Umbilical cord (tissue), 2 donors: ENCODE measurements around the gene DDAH1. TPM values are rescaled to one million over a fixed set of nuclear protein-coding genes. Genes with fewer than 3 reads are reported as not detected.

Experiments
- DNase-seq: peaks from one replicate; pipeline ENCODE4 v3.0.0-alpha.2; 2015; ENCODE audit warnings: low spot score
- total RNA-seq: library from RNA; depleted of rRNA; stranded (reverse); fragments of >200 nt; gene quantifications from one replicate; pipeline ENCODE4 v1.2.3, GENCODE V29; 2014; ENCODE audit warnings: low replicate concordance; ENCODE audit not compliant: insufficient read depth

DDAH1 gene
- total RNA-seq, 1 donor from 2014 or later = 57.3 TPM

DNA sequence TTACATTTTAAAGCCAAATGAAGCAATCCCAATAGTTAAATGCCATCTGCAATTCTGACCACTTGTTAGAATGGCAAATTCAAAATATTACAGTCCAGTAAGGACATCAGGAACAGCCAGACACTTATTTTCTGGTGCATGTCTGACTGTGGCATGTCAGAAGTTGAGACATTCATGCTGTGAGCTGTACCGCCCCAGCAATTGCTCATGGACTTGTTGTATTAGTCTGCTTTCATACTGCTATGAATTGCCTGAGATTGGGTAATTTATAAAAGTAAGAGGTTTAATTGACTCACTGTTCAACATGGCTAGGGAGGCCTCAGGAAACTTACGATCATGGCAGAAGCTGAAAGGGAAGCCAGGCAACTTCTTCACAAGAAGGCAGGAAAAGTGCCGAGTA, 19.1 kb downstream of the DDAH1 start:
- DNase-seq = no peak

DNA sequence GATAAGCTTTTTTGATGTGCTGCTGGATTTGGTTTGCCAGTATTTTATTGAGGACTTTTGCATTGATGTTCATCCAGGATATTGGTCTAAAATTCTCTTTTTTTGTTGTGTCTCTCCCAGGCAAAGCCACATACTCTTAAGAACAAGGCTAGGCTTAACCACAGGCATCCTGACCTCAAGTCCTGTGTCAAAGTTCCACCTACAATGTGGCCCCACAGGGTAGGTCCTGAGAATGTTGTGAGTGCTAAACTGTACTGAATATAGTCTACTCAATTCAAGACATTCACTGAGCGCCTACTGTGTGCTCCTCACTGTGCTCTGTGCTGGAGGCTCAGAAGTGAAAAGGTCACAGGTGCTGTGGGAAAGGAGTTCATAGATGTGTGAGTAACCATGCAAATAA, 20.6 kb downstream of the DDAH1 start:
- no peak for DNase-seq

DNA sequence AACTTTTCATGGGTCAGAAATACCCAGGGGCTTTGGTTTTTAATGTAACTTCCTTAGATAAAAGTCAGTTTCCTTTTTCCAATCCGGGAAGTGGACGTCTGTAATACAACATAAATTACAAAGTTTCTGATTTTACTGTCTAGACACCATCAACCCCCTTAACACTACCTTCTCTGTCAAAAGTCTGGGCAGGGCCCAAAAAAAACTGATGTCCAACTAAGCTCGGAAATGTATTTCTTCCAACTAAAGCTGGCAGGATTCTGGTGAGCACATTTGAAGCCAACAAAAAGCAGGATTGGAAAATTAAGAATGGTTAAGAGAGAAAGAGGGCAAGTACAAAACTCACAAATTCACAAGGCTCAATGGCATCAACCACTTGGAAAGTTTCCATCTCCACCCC, 24.3 kb downstream of the DDAH1 start:
- DNase-seq = peak; percentile 79

GRCh38 chr1:85438353-85438752, 26.6 kb downstream of the DDAH1 start:
- DNase-seq = no peak

GRCh38 chr1:85437139-85437538, 27.8 kb downstream of the DDAH1 start:
- DNase-seq = no peak

- DNase-seq = no peak
These were observed 31.9 kb downstream of the DDAH1 start for GRCh38 chr1:85433096-85433495.

DNA sequence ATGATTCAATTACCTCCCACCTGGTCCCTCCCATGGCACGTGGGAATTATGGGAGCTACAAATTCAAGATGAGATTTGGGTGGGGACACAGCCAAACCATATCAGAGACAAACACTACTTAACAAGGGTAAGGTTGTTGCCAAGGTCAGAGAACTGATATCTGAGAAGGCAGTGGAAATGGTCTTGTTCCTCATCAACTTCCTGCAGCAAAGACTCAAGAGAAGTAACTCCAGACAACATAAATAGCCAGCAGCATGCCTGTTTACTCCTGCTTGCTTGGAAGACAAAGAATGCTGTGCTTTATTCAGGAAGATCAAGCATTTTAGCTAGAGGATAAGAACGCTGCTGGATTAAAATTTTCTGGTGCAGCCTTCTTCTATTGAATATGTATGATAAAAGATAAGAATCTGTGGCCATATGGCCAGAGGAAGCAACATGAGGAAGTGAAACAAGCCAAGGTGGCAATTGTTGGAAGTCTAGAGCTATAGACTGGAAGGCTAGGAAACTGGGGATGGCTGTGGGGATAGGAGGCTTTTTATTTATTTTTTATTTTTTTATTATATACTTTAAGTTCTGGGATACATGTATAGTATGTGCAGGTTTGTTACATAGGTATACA, 36.4 kb downstream of the DDAH1 start:
- DNase-seq = no peak

GRCh38 chr1:85427849-85428248, 37.1 kb downstream of the DDAH1 start:
- DNase-seq = no peak

DNA sequence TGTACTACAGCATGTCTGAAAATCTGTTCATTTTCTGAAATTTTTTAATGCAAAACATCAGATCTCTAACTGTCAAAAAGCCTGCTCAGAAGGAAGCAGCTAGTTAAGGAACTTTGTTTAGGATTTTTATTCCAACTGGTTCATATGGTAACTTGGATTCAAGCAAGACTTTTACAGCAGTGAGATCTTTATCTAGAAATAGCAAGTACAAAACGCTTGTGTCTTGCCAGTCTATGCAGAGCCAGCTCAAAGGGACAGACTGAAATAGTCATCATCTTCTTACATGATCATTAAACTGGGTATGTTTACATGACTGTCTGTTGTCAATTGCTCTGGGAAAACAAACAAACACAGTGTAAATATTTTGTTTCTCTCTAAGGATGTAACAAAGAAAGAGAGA, 37.6 kb downstream of the DDAH1 start:
- no peak for DNase-seq

DNA sequence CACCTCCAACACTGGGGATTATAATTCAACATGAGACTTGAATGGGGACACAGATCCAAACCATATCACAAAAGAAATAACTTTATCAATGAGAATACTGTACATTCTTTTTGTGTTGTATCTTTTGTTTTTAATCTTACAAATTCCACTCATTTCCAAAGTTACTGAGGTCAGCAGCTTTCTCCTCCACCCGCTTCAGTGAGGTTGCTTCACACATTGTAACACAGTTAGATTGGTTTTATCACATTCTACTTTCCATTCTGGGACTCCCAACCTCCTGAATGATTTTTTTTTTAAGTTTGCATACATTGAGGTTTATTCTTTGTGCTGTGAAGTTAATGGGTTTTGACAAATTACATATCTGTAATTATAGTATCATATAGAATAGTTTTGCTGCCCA, 43.8 kb downstream of the DDAH1 start:
- DNase-seq = no peak

DNA sequence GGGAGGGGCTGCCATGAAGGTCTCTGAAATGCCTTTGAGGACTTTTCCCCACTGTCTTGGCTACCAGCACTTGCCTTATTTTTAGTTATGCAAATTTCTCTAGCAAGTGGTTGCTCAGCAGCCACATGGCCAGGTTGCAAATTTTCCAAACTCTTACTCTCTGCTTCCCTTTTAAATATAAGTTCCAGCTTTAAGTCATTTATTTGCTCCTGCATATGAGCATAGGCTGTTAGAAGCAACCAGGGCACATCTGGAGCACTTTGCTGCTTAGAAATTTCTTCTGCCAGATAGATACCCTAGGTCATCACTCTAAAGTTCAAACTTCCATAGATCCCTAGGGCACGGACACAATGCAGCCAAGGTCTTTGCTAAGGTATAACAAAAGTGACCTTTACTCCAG, 44.8 kb downstream of the DDAH1 start:
- no peak for DNase-seq

DNA sequence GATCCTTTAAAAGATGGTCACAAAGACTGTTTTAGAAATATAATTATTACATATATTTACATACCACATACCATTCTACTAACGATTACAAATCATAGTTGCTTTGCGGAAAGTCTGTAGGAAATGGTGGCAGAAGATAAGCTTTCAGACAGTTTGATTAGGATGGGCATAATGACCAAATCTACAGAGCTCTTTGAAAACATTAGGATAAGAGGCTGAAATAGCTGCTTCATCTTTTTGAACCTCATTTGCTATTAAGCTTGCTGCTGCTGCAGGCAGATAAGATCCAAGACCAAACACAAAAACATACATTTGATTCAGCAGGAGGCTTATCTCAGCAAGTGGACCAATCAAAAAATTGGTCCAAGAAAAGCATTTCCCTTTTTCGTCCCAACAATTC, 47.1 kb downstream of the DDAH1 start:
- DNase-seq = peak; percentile 54

- no peak for DNase-seq
These were observed 47.9 kb downstream of the DDAH1 start for GRCh38 chr1:85417017-85417416.

DNA sequence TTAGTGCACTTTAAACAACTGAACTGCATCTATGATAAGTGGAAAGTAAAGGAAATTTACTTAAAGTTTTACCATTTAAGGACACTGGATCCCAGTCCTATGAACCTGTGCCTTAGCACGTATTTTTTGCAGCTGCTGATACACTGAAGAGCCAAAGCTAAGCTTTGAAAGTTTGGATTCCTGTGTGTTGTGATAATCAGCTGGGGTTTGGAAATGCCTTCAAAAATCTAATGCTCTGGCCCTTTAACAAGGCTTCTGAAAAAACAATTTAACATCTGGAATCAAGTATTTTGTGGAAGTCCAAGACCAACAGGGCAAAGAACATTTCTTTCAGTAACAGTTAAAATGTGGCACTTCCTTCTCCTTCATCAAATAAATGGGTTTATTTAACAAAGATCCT, 51.8 kb downstream of the DDAH1 start:
- DNase-seq = peak; percentile 66

- DNase-seq = no peak
These were observed 53.2 kb downstream of the DDAH1 start for GRCh38 chr1:85411567-85412305.

GRCh38 chr1:85409516-85409915, 55.4 kb downstream of the DDAH1 start:
- DNase-seq = no peak

DNA sequence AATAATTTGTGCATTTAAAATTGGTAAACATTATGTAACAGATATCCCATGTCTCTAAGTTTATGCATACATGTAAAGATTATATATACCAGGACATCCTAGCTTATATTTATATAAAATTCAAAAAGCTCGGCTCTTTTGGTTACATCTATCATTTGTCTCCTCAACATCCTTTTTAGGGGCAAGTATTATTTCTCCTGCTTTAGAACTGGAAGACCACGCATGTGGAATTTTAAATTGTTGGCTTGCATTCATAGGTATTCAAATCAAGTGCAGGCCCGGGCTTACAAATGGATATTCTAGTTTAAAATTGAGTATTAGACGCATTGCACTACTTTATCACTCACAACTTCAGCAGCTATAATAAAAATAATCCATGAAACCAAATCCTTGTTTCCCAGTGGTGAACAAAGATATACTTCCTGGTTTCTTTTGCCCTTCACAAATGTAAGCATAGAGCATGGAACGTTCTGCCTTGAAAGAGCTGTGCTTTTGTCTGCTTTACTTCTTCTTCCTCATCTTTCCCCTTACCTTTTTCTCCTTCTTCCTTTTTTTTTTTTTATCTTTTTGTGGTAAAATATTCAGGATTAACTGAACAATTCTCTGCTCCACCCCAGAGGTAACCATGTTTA, 57.1 kb downstream of the DDAH1 start:
- no peak for DNase-seq

DNA sequence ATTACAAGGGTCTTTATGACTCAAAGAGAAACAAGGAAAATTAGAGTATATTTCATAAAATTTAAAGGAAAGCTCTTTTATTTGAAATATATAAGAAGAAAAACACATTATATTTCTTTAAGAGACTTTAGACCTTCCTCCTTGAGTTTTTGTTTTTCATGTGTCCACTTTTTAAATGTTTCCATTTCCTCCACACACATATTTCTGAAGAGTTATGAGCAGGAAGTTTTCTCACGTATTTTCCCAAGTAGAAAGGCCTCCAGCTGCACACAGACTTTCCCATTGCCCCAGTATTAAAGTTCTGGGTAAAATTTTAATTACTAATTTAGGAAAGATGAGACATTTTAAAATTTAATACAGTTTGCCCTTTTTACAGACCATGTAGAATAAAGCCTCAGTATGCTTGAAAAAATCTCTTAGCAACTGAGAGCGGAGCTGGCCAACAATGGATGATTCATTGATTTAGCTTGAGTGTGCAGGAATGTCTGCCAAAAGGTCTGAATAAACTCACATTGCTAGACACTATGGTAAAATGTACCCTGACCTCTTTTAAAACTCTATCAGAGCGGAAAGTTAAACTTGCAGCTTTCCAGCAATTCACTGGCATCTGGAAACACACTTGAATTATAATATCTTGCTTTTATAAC, 57.9 kb downstream of the DDAH1 start:
- peak; percentile 95 for DNase-seq

DNA sequence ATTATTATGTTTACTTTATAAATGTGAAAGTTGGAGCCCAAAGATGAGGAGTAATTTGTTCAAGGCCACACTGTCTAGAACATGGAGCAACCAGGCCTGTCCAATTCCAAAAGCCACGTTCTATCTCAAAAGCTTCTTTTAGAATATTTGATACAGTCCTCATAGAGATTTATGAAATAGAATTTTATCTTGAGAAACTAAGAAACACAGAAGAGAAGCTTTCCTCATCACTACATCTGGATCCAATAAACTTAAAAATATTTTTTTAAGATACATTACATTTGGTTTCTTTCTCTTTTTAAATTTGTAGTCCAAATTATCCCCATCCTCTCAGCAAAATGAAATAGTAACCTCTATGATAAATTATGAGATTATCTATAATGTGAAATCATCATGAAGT, 58.9 kb downstream of the DDAH1 start:
- peak; percentile 46 for DNase-seq

DNA sequence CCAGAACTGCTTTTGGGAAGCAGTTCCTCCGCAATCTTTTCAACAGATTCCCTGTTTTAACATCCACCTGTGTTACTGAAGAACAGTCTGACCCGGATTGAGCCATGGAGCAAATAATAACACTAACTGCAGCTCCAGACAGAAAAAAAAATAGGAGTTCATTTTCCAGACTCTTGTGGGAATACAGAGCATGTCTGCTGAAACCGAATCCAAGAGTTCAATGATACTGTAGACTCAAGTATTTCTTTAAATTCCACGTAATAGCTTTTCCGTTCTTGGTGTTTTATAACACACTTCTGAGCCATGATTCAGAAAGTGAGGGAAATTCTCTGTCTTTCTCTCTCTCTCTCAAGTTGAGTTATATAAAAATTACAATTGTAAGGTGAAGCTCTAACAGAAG, 60.6 kb downstream of the DDAH1 start:
- no peak for DNase-seq

DNA sequence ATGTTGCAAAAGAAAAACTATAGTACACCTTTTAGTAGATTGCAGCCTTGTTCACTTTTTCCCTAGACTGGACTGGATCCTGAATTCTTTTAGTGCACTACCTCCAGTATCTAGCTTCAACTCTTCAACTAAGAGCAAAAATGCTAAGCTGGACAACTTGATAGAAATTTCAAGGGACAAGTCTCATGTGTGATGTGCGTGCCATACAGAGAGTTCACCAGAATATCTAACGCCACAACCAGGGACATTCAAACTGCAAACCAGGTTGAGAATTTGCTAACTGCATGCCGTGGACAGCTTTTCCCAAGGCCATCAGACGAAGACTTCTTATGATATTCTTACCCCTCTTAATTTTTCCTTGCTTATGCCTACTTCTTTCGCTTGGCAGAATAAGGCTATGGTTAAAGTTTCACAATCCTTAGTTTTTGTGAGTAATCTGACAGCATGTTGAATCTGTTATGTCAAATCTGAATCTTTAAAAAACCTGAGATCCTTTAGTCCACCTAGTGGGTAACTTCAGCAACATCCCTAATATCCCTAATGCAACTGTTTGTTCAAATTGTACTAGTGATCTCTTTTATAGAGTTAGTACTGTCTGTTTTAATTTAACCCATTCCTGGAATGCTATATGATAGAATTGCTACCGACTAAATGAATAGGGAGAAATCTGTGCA, 66.4 kb downstream of the DDAH1 start:
- peak; percentile 34 for DNase-seq

- DNase-seq = no peak
These were observed 67.4 kb downstream of the DDAH1 start for GRCh38 chr1:85397490-85398032.
